ENCODE measurements around the gene C13orf42.

DNA sequence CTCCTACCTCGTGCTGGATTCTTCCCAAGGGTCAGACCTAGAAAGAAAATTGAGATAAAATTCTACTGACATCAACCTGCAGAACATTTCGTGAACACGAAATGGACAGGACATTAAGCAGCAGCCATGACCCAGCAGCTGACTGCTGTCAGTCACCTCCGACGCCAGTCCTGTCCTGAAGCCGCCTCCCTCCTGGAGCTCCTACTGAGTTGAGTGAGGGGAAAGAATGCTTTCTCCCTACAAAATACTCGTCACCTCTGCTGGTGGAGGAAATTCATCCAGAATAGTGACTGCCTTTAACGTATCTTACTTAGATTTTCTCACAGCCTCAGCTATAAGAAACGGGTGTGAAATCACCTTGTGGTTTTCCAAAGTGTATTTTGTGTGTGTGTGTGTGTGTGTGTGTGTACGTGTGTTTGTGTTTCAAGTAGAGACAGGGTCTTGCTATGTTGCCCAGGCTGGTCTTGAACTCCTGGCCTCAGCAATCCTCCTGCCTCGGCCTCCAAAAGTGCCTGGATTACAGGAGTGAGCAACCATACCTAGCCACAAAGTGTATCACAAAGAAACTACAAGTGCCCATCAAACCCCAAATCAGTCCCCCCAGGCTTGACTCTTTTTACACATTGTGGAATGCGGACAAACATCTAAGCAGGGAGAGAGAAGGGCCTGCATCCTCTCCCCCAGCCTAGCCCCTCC lies 2.3 kb upstream of the C13orf42 start:
- TF ChIP-seq POLR2AphosphoS5 (IDR thresholded peaks at IDR 0.05; ENCODE audit: borderline replicate concordance, low read depth, low read length) (no peak), FOXP2 (optimal IDR thresholded peaks at IDR 0.05; ENCODE audit: control extremely low read depth, extremely low read length, insufficient read depth) (no peak)

Measured in SK-N-MC (cell line).